Panc1 (cell line): ENCODE measurements around the gene RBM44.
"Not testable (repeated sequence)": the region's sequence is repeated elsewhere in the genome, so short reads cannot be mapped to it uniquely, and the experiment has no call there.

ENCODE experiments used
- POLR2AphosphoS5 ChIP-seq: IDR thresholded peaks from 2 replicates; pipeline ENCODE4 v1.6.1; 2012; ENCODE audit warnings: mild to moderate bottlenecking, low read depth, low read length, moderate library complexity
- REST ChIP-seq, 2 experiments: IDR thresholded peaks; 2 replicates each; pipeline ENCODE4 v1.6.1; 2011 to 2012; ENCODE audit warnings: low read depth in 2 of 2, control low read depth in 1 of 2, low read length in 1 of 2, mild to moderate bottlenecking in 1 of 2, moderate library complexity in 1 of 2; ENCODE audit not compliant: insufficient read depth in 1 of 2
- SIN3A ChIP-seq: IDR thresholded peaks from 2 replicates; pipeline ENCODE4 v1.6.1; 2012; ENCODE audit warnings: low read depth, mild to moderate bottlenecking, low read length, moderate library complexity, borderline replicate concordance; ENCODE audit not compliant: insufficient read depth
- TCF7L2 ChIP-seq: IDR thresholded peaks from 2 replicates; pipeline ENCODE4 v1.6.1; 2011; ENCODE audit warnings: mild to moderate bottlenecking, low read depth, low read length, inconsistent platforms
- TF ChIP-seq, protein P1 (sequence below): fragments of 450-650 bp; IDR thresholded peaks from 2 replicates; pipeline ENCODE4 v1.5.1; 2017; ENCODE audit warnings: mild to moderate bottlenecking

DNA sequence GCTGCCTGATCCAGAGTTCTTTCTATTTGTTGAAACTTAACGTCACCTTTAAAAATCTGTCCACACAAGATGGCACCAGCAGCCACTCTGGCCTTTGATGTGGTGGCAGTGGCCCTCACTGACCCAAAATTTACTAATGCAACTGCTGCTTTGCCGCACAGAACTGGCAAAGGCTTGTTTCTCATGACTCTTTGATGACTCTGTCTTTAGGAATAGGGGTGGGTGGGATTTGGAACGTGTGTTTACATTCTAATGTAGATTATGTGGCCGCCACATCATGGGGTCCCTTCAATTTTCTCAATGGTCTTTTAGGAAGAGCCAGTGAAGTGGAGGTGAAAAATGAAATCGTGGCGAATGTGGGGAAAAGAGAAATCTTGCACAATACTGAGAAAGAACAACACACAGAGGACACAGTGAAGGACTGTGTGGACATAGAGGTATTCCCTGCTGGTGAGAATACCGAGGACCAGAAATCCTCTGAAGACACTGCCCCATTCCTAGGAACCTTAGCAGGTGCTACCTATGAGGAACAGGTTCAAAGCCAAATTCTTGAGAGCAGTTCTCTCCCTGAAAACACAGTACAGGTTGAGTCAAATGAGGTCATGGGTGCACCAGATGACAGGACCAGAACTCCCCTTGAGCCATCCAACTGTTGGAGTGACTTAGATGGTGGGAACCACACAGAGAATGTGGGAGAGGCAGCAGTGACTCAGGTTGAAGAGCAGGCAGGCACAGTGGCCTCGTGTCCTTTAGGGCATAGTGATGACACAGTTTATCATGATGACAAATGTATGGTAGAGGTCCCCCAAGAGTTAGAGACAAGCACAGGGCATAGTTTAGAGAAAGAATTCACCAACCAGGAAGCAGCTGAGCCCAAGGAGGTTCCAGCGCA, 36.0 kb upstream of the RBM44 start:
- TF ChIP-seq, protein P1, sequence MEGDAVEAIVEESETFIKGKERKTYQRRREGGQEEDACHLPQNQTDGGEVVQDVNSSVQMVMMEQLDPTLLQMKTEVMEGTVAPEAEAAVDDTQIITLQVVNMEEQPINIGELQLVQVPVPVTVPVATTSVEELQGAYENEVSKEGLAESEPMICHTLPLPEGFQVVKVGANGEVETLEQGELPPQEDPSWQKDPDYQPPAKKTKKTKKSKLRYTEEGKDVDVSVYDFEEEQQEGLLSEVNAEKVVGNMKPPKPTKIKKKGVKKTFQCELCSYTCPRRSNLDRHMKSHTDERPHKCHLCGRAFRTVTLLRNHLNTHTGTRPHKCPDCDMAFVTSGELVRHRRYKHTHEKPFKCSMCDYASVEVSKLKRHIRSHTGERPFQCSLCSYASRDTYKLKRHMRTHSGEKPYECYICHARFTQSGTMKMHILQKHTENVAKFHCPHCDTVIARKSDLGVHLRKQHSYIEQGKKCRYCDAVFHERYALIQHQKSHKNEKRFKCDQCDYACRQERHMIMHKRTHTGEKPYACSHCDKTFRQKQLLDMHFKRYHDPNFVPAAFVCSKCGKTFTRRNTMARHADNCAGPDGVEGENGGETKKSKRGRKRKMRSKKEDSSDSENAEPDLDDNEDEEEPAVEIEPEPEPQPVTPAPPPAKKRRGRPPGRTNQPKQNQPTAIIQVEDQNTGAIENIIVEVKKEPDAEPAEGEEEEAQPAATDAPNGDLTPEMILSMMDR: not testable (repeated sequence)
- TF ChIP-seq POLR2AphosphoS5; REST (IDR thresholded peaks at IDR 0.05; ENCODE audit: insufficient read depth in 1 of 2, low read depth in 2 of 2, low read length in 1 of 2); SIN3A; TCF7L2: not testable (repeated sequence)
